ENCODE results near the gene ZNF577.

- TF ChIP-seq CTCF (IDR thresholded peaks at IDR 0.05) = no peak
- no peak for TF ChIP-seq POLR2A (IDR thresholded peaks at IDR 0.05)
These were observed 44.2 kb upstream of the ZNF577 start for GRCh38 chr19:51931921-51932320.
